Stimulated activated memory B cell treated with anti-CD40 and anti-IgM and Interleukin-4, amounts not matched to agents 10 μg/mL and 1 μg/mL and 100 μg/mL, for 72 hours (primary cell): ENCODE measurements around the gene CABYR.

Experiments
- ATAC-seq: fragments of 150-1000 bp; cut with Tn5 transposase; 2 replicates; pipeline ENCODE4 v1.10.0; 2021
- H3K27ac Mint-ChIP-seq: one replicate; pipeline ENCODE4 v1.8.0; 2022; ENCODE audit warnings: mild to moderate bottlenecking, mixed read lengths
- H3K27me3 Mint-ChIP-seq: one replicate; pipeline ENCODE4 v1.8.0; 2022; ENCODE audit warnings: mixed read lengths
- H3K36me3 Mint-ChIP-seq: one replicate; pipeline ENCODE4 v1.8.0; 2022; ENCODE audit warnings: mixed read lengths
- H3K4me1 Mint-ChIP-seq: one replicate; pipeline ENCODE4 v1.8.0; 2022; ENCODE audit warnings: mixed read lengths
- H3K4me3 Mint-ChIP-seq: one replicate; pipeline ENCODE4 v1.8.0; 2022; ENCODE audit warnings: mild to moderate bottlenecking, moderate library complexity, mixed read lengths
- H3K9me3 Mint-ChIP-seq: one replicate; pipeline ENCODE4 v1.8.0; 2022; ENCODE audit warnings: mixed read lengths

The CABYR gene

GRCh38 chr18:24196764-24197163, 57.9 kb downstream of the CABYR start:
- H3K27ac Mint-ChIP-seq = no peak overlapping the region
- H3K4me3 Mint-ChIP-seq = no peak overlapping the region
- H3K36me3 Mint-ChIP-seq = no peaks in the 10 kb centered on the region
- no peaks in the 10 kb centered on the region for H3K9me3 Mint-ChIP-seq
- peaks cover 27% of the 10 kb centered on the region for H3K27me3 Mint-ChIP-seq
- no peaks in the 10 kb centered on the region for H3K4me1 Mint-ChIP-seq
- no peak for ATAC-seq

GRCh38 chr18:24197412-24197811, 58.5 kb downstream of the CABYR start:
- no peaks in the 10 kb centered on the region for H3K9me3 Mint-ChIP-seq
- H3K27ac Mint-ChIP-seq = no peak overlapping the region
- no peak for ATAC-seq
- H3K4me1 Mint-ChIP-seq = no peaks in the 10 kb centered on the region
- H3K4me3 Mint-ChIP-seq = no peak overlapping the region
- peaks cover 25% of the 10 kb centered on the region for H3K27me3 Mint-ChIP-seq
- no peaks in the 10 kb centered on the region for H3K36me3 Mint-ChIP-seq

- Mint-ChIP-seq H3K4me1 (no peaks in the 10 kb centered on the region), H3K27me3 (peaks cover 21% of the 10 kb centered on the region), H3K4me3 (no peak overlapping the region), H3K9me3 (no peaks in the 10 kb centered on the region), H3K27ac (no peak overlapping the region), H3K36me3 (no peaks in the 10 kb centered on the region)
- ATAC-seq = no peak
Observed at GRCh38 chr18:24198461-24198860, 59.6 kb downstream of the CABYR start.

GRCh38 chr18:24199372-24199962, 60.6 kb downstream of the CABYR start:
- ATAC-seq = no peak
- no peaks in the 10 kb centered on the region for H3K4me1 Mint-ChIP-seq
- no peak overlapping the region for H3K27ac Mint-ChIP-seq
- H3K36me3 Mint-ChIP-seq = no peaks in the 10 kb centered on the region
- H3K9me3 Mint-ChIP-seq = no peaks in the 10 kb centered on the region
- peaks cover 25% of the 10 kb centered on the region for H3K27me3 Mint-ChIP-seq
- H3K4me3 Mint-ChIP-seq = no peak overlapping the region

GRCh38 chr18:24200494-24201290, 61.8 kb downstream of the CABYR start:
- no peaks in the 10 kb centered on the region for H3K36me3 Mint-ChIP-seq
- H3K27ac Mint-ChIP-seq = no peak overlapping the region
- no peaks in the 10 kb centered on the region for H3K9me3 Mint-ChIP-seq
- H3K27me3 Mint-ChIP-seq = peaks cover 17% of the 10 kb centered on the region
- H3K4me3 Mint-ChIP-seq = no peak overlapping the region
- ATAC-seq = no peak
- H3K4me1 Mint-ChIP-seq = no peaks in the 10 kb centered on the region

GRCh38 chr18:24201699-24202687, 63.1 kb downstream of the CABYR start:
- H3K27ac Mint-ChIP-seq = no peak overlapping the region
- H3K9me3 Mint-ChIP-seq = no peaks in the 10 kb centered on the region
- H3K4me1 Mint-ChIP-seq = no peaks in the 10 kb centered on the region
- no peak overlapping the region for H3K4me3 Mint-ChIP-seq
- peaks cover 25% of the 10 kb centered on the region for H3K27me3 Mint-ChIP-seq
- no peak for ATAC-seq
- H3K36me3 Mint-ChIP-seq = no peaks in the 10 kb centered on the region

DNA sequence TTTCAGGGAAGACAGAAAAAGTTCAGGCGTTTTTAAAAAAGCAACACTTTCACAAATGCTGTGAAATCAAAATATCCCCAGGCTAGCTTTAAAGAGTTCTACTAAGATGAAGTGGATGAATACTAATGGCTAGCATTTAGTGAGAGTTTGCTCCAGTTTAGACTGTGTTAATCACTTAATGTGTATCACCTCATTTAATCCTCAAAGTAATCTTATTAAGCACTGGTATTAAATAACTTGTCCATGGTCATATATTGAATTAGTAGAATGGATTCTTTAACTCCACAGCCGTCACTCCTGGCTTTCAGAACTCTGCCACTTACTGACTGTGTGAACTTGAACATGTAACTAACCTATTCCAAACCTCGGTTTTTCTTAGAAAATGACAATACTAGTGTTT, 66.0 kb downstream of the CABYR start:
- H3K27ac Mint-ChIP-seq = no peak overlapping the region
- no peak overlapping the region for H3K4me3 Mint-ChIP-seq
- no peak for ATAC-seq
- H3K4me1 Mint-ChIP-seq = no peaks in the 10 kb centered on the region
- H3K9me3 Mint-ChIP-seq = no peaks in the 10 kb centered on the region
- peaks cover 37% of the 10 kb centered on the region for H3K27me3 Mint-ChIP-seq
- no peaks in the 10 kb centered on the region for H3K36me3 Mint-ChIP-seq

GRCh38 chr18:24208270-24209035, 69.6 kb downstream of the CABYR start:
- Mint-ChIP-seq H3K36me3 (no peaks in the 10 kb centered on the region), H3K4me1 (no peaks in the 10 kb centered on the region), H3K9me3 (no peaks in the 10 kb centered on the region), H3K4me3 (no peak overlapping the region), H3K27ac (no peak overlapping the region), H3K27me3 (peaks cover 24% of the 10 kb centered on the region)
- ATAC-seq = no peak

DNA sequence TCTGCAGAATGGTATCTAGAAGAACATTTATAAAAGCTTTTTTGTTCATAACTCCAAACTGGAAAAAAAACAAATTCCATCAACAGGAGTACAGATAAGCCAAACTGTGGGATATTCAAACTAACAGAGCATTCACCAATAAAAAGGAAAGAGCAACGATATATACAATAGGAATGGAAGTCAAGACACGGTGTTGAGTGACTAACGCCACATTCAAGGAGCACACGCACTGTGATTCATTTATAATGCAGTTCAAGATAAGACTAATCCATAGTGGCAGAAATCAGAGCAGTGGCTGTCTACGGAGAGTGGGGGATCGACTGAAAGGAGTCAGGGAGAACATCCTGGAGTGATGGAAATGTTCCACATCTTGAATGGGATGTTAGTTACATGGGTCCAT, 70.7 kb downstream of the CABYR start:
- H3K9me3 Mint-ChIP-seq = no peaks in the 10 kb centered on the region
- no peak for ATAC-seq
- no peak overlapping the region for H3K27ac Mint-ChIP-seq

More for the DNA sequence above, 70.7 kb downstream of the CABYR start:
- no peaks in the 10 kb centered on the region for H3K4me1 Mint-ChIP-seq
- H3K36me3 Mint-ChIP-seq = no peaks in the 10 kb centered on the region
- H3K27me3 Mint-ChIP-seq = peaks cover 20% of the 10 kb centered on the region
- no peak overlapping the region for H3K4me3 Mint-ChIP-seq
